Suprapubic skin (tissue), 4 donors: Measurements from ENCODE around the gene BRPF3. TPM values are rescaled to one million over a fixed set of nuclear protein-coding genes. Genes with fewer than 3 reads are reported as not detected.

Source experiments
- DNase-seq, 2 donors: peaks; one replicate each; pipeline ENCODE4 v3.0.0-alpha.2; 2019; ENCODE audit warnings: low spot score in 2 of 2
- H3K27ac ChIP-seq: fragments of 200-600 bp; sonication (generic); one replicate; pipeline ENCODE4 v1.5.1; 2019
- H3K27me3 ChIP-seq: fragments of 200-600 bp; sonication (generic); one replicate; pipeline ENCODE4 v1.5.1; 2019
- H3K36me3 ChIP-seq: fragments of 200-600 bp; sonication (generic); one replicate; pipeline ENCODE4 v1.5.1; 2019
- H3K4me1 ChIP-seq: fragments of 200-600 bp; sonication (generic); one replicate; pipeline ENCODE4 v1.5.1; 2019
- H3K4me3 ChIP-seq: fragments of 200-600 bp; sonication (generic); one replicate; pipeline ENCODE4 v1.5.1; 2019; ENCODE audit warnings: mild to moderate bottlenecking
- H3K9me3 ChIP-seq: fragments of 200-600 bp; sonication (generic); one replicate; pipeline ENCODE4 v1.5.1; 2019
- CTCF ChIP-seq, 2 donors: fragments of 200-600 bp in 1 of 2; fragments of 450-650 bp in 1 of 2; sonication (generic) in 1 of 2; IDR thresholded peaks; one replicate each; pipeline ENCODE4 v1.5.1; 2016 to 2019; ENCODE audit warnings: antibody characterized with exemption in 2 of 2, mild to moderate bottlenecking in 1 of 2, moderate library complexity in 1 of 2
- EP300 ChIP-seq: sonication (generic); formaldehyde crosslinking; IDR thresholded peaks from one replicate; pipeline ENCODE4 v1.6.1; 2017; ENCODE audit warnings: antibody characterized with exemption
- POLR2A ChIP-seq, 2 donors: fragments of 450-650 bp; IDR thresholded peaks; one replicate each; pipeline ENCODE4 v1.6.1; 2017; ENCODE audit warnings: antibody characterized with exemption in 2 of 2, mild to moderate bottlenecking in 2 of 2, moderate library complexity in 2 of 2
- POLR2AphosphoS5 ChIP-seq, 3 donors: sonication (generic); formaldehyde crosslinking; IDR thresholded peaks; one replicate each; pipeline ENCODE4 v1.6.1; 2017; ENCODE audit warnings: antibody characterized with exemption in 3 of 3
- WGBS: methylation state at CpG from one replicate; pipeline ENCODE4 v1.1.5; 2018; 5-methylcytosine and 5-hydroxymethylcytosine counted together
- total RNA-seq, 4 donors: library from RNA; depleted of rRNA; stranded (reverse); fragments of >200 nt; gene quantifications; one replicate each; pipeline ENCODE4 v1.1.0, GENCODE V29; 2016

The BRPF3 gene
- total RNA-seq, 4 donors from 2014 or later: 19.3 to 28.5 (median 20.5) TPM

GRCh38 chr6:36187446-36187845 is 9.1 kb upstream of the BRPF3 start:
- Histone ChIP-seq H3K4me1 (no peaks in the 10 kb centered on the region), H3K9me3 (no peaks in the 10 kb centered on the region), H3K4me3 (no peak overlapping the region), H3K36me3 (no peaks in the 10 kb centered on the region), H3K27ac (no peak overlapping the region), H3K27me3 (no peaks in the 10 kb centered on the region)
- DNase-seq: no peak
- WGBS: 87% methylated on average over 2 of the region's 2 CpGs
- TF ChIP-seq EP300: no peak
- no peak for TF ChIP-seq POLR2AphosphoS5 (IDR thresholded peaks at IDR 0.05)
- no peak for TF ChIP-seq CTCF (IDR thresholded peaks at IDR 0.05)
- no peak for TF ChIP-seq POLR2A (IDR thresholded peaks at IDR 0.05)

GRCh38 chr6:36195471-36196112 is 952 bp upstream of the BRPF3 start:
- Histone ChIP-seq H3K27me3 (no peaks in the 10 kb centered on the region), H3K4me3 (peak overlapping the region; percentile 69), H3K27ac (peak overlapping the region; percentile 94), H3K4me1 (peaks cover 17% of the 10 kb centered on the region), H3K36me3 (peaks cover 5% of the 10 kb centered on the region), H3K9me3 (no peaks in the 10 kb centered on the region)
- WGBS: 18% methylated on average over 8 of the region's 8 CpGs
- no peak for DNase-seq
- TF ChIP-seq CTCF (IDR thresholded peaks at IDR 0.05) (no peak), POLR2AphosphoS5 (IDR thresholded peaks at IDR 0.05) (no peak), EP300 (no peak), POLR2A (IDR thresholded peaks at IDR 0.05) (no peak)

- Histone ChIP-seq H3K4me3 (peak overlapping the region; percentile 69), H3K9me3 (no peaks in the 10 kb centered on the region), H3K36me3 (peaks cover 17% of the 10 kb centered on the region), H3K4me1 (peaks cover 17% of the 10 kb centered on the region), H3K27me3 (no peaks in the 10 kb centered on the region), H3K27ac (peak overlapping the region; percentile 94)
- peak; percentile 99 for DNase-seq
- WGBS: 0% methylated on average over 1 of the region's 58 CpGs
- TF ChIP-seq POLR2AphosphoS5 (IDR thresholded peaks at IDR 0.05) (no peak), CTCF (IDR thresholded peaks at IDR 0.05) (no peak), EP300 (no peak), POLR2A (IDR thresholded peaks at IDR 0.05) (no peak)
Observed at GRCh38 chr6:36196880-36197548, 470 bp downstream of the BRPF3 start.

GRCh38 chr6:36197739-36198221 is 1.2 kb downstream of the BRPF3 start:
- 60% methylated on average over 17 of the region's 17 CpGs for WGBS
- H3K27ac ChIP-seq: no peak overlapping the region
- H3K9me3 ChIP-seq: no peaks in the 10 kb centered on the region
- TF ChIP-seq EP300 (no peak), POLR2A (IDR thresholded peaks at IDR 0.05) (no peak), POLR2AphosphoS5 (IDR thresholded peaks at IDR 0.05) (no peak), CTCF (IDR thresholded peaks at IDR 0.05) (no peak)
- H3K27me3 ChIP-seq: no peaks in the 10 kb centered on the region
- peak overlapping the region; percentile 69 for H3K4me3 ChIP-seq
- H3K4me1 ChIP-seq: peaks cover 17% of the 10 kb centered on the region
- peaks cover 17% of the 10 kb centered on the region for H3K36me3 ChIP-seq
- peak in 1 of 2 donors; percentile 73 for DNase-seq

- Histone ChIP-seq H3K27ac (no peak overlapping the region), H3K36me3 (peaks cover 21% of the 10 kb centered on the region), H3K27me3 (no peaks in the 10 kb centered on the region), H3K4me1 (peaks cover 17% of the 10 kb centered on the region), H3K4me3 (no peak overlapping the region), H3K9me3 (no peaks in the 10 kb centered on the region)
- no peak for DNase-seq
- 96% methylated on average over 8 of the region's 9 CpGs for WGBS
- TF ChIP-seq EP300 (no peak), POLR2AphosphoS5 (IDR thresholded peaks at IDR 0.05) (no peak), POLR2A (IDR thresholded peaks at IDR 0.05) (no peak), CTCF (IDR thresholded peaks at IDR 0.05) (no peak)
Observed at GRCh38 chr6:36198986-36199385, 2.4 kb downstream of the BRPF3 start.
